ENCODE measurements around the gene TEAD3.
"Not testable (repeated sequence)": the region's sequence is repeated elsewhere in the genome, so short reads cannot be mapped to it uniquely, and the experiment has no call there.

- TF ChIP-seq CTCF (IDR thresholded peaks at IDR 0.05; ENCODE audit: low read length); EZH2 (optimal IDR thresholded peaks at IDR 0.05; ENCODE audit: low read depth, low read length): not testable (repeated sequence)
Observed at GRCh38 chr6:35438378-35439065, 58.4 kb downstream of the TEAD3 start.

All from MM.1S (cell line).